ENCODE results near the gene SAYSD1. TPM values are rescaled to one million over a fixed set of nuclear protein-coding genes. Genes with fewer than 3 reads are reported as not detected.

SAYSD1 gene
- total and polyA plus RNA-seq, 7 donors, result 4.8 to 12.4 (median 5.8) TPM

DNA sequence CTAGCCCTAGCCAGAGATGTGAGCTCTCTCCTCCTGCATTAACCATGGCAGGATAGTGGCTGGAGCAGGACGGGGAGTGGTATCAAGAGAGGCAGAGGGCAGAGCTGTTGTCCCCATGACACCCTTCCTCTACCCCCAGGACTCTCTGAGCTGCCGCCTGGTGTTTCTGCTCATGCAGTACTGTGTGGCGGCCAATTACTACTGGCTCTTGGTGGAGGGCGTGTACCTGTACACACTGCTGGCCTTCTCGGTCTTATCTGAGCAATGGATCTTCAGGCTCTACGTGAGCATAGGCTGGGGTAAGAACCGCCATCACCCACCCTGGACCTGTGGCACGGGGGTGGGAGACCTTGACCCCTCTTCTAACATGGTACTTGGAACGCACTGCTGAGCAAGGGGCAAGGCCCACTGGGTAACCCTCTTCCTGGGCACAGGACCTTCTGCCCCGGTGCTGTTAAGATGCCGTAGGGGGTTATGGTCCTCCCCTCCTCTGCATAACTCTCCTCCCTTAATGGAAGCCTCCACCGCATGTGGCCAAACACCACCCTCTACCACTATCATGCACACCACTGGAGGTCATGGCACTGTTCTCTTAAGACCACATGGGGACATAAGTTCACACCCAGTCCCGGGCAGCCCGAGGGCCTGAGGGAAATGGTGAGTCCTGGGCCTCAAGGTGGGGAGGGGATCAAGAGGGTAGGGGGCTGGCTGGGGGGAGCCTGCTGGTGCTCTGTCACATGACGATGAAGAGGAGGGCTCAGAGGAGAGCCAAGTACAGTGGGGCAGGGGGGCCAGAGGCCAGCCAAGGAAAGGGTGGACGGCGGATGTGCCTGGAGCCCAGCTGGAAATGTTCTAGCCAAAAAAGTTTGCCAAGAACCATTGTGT lies 41.3 kb downstream of the SAYSD1 start:
- Histone ChIP-seq H3K27me3 (ENCODE audit: insufficient read depth in 3 of 3, low read length in 2 of 3) (no peaks in the 10 kb centered on the region), H3K27ac (no peak overlapping the region), H3K36me3 (ENCODE audit: insufficient read depth in 1 of 2, low read depth in 1 of 2) (no peaks in the 10 kb centered on the region), H3K4me1 (no peaks in the 10 kb centered on the region), H3K4me3 (no peak overlapping the region), H3K9me3 (no peaks in the 10 kb centered on the region)
- 74 to 86% (median 81%) methylated on average over 17 of the region's 17 CpGs for WGBS, 3 donors
- ATAC-seq (no peak), DNase-seq (no peak)
- intact Hi-C loops (cut with DNase I), result no loop called here
- TF ChIP-seq, protein P1, sequence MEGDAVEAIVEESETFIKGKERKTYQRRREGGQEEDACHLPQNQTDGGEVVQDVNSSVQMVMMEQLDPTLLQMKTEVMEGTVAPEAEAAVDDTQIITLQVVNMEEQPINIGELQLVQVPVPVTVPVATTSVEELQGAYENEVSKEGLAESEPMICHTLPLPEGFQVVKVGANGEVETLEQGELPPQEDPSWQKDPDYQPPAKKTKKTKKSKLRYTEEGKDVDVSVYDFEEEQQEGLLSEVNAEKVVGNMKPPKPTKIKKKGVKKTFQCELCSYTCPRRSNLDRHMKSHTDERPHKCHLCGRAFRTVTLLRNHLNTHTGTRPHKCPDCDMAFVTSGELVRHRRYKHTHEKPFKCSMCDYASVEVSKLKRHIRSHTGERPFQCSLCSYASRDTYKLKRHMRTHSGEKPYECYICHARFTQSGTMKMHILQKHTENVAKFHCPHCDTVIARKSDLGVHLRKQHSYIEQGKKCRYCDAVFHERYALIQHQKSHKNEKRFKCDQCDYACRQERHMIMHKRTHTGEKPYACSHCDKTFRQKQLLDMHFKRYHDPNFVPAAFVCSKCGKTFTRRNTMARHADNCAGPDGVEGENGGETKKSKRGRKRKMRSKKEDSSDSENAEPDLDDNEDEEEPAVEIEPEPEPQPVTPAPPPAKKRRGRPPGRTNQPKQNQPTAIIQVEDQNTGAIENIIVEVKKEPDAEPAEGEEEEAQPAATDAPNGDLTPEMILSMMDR (IDR thresholded peaks at IDR 0.05), result no peak

DNA sequence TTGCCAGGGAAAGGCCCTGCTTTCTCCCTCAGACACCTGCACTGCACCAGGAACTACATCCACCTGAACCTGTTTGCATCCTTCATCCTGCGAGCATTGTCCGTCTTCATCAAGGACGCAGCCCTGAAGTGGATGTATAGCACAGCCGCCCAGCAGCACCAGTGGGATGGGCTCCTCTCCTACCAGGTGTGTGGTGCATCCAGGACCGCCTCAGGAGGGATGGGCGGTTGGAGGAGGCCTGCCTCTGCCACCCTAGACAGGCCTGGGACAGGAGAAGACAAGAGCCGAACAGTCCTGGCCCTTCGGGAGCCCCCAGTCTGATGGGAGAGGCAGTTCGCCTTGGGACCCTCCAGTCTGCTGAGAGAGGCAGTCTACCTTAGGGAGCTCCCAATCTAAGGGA lies 42.2 kb downstream of the SAYSD1 start:
- intact Hi-C loops (cut with DNase I), result no loop called here
- no peak for DNase-seq
- 94 to 95% (median 94%) methylated on average over 9 of the region's 9 CpGs for WGBS, 3 donors

DNA sequence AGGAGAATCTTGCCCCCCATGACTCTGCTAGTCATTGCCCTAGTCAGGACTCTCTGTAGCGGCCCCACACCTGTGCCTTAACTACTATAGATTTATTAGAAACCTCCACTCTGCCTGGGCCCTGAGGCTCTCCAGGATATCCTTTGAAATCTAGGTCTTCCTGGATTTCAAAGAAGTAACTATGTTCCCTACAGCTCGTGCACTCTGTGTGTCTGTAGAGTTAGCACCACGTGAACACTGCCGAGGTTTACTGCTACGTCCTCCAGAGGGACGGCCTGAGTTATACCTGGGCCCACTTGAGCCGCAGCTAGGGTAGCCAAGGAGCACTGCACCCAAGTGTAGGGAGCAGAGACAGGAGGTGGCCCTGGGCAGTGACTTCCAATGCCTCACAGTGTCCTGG lies 46.6 kb downstream of the SAYSD1 start:
- DNase-seq (no peak), ATAC-seq (no peak)
- intact Hi-C loops (cut with DNase I), result no loop called here
- Histone ChIP-seq H3K36me3 (ENCODE audit: insufficient read depth in 1 of 2, low read depth in 1 of 2) (no peaks in the 10 kb centered on the region), H3K4me1 (no peaks in the 10 kb centered on the region), H3K4me3 (no peak overlapping the region), H3K27me3 (ENCODE audit: insufficient read depth in 3 of 3, low read length in 2 of 3) (no peaks in the 10 kb centered on the region), H3K27ac (no peak overlapping the region), H3K9me3 (no peaks in the 10 kb centered on the region)
- TF ChIP-seq, protein P1 (IDR thresholded peaks at IDR 0.05), result no peak
- 67 to 79% (median 67%) methylated on average over 7 of the region's 7 CpGs for WGBS, 3 donors

More for the DNA sequence above, 42.2 kb downstream of the SAYSD1 start:
- Histone ChIP-seq H3K9me3 (no peaks in the 10 kb centered on the region), H3K27me3 (ENCODE audit: insufficient read depth in 3 of 3, low read length in 2 of 3) (no peaks in the 10 kb centered on the region), H3K4me3 (no peak overlapping the region), H3K4me1 (no peaks in the 10 kb centered on the region), H3K27ac (no peak overlapping the region), H3K36me3 (ENCODE audit: insufficient read depth in 1 of 2, low read depth in 1 of 2) (no peaks in the 10 kb centered on the region)
- ATAC-seq, result no peak
- TF ChIP-seq, protein P1 (IDR thresholded peaks at IDR 0.05), result no peak

DNA sequence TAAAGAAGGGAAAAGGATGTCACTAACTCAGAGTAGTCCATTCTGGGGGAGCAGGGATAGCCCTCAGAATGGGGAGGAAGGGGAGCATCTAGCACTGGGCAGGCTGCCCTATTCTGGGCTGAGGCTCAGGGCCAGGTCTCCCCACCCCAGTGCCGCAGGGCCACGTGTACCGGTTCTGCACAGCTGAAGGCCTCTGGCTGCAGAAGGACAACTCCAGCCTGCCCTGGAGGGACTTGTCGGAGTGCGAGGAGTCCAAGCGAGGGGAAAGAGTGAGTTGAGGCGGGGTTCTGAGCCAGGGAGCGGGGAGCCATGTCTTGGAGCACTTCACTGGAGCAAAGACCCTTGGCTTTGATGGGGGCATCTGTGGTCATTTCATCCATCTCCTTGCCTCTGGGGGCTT lies 49.4 kb downstream of the SAYSD1 start:
- WGBS, 3 donors, result 68 to 83% (median 81%) methylated on average over 8 of the region's 8 CpGs
- Histone ChIP-seq H3K27ac (no peak overlapping the region), H3K27me3 (ENCODE audit: insufficient read depth in 3 of 3, low read length in 2 of 3) (no peaks in the 10 kb centered on the region), H3K9me3 (no peaks in the 10 kb centered on the region), H3K4me3 (no peak overlapping the region), H3K36me3 (ENCODE audit: insufficient read depth in 1 of 2, low read depth in 1 of 2) (no peaks in the 10 kb centered on the region), H3K4me1 (no peaks in the 10 kb centered on the region)
- intact Hi-C loops (cut with DNase I), result no loop called here
- ATAC-seq, result no peak
- no peak for DNase-seq
- TF ChIP-seq, protein P1 (IDR thresholded peaks at IDR 0.05), result no peak
